Activated T-cell treated with anti-CD3 and anti-CD28 coated beads for 48 hours (primary cell): ENCODE results near the gene CD86.

Experiments
- DNase-seq: peaks from one replicate; pipeline ENCODE4 v3.0.0-alpha.2; 2020; ENCODE audit warnings: low read depth

The CD86 gene

GRCh38 chr3:122060040-122060698 lies 5.0 kb downstream of the CD86 start:
- DNase-seq = no peak

GRCh38 chr3:122063908-122064307 lies 8.7 kb downstream of the CD86 start:
- DNase-seq = no peak

- DNase-seq = no peak
Observed at GRCh38 chr3:122064326-122064725, 9.2 kb downstream of the CD86 start.

- no peak for DNase-seq
Observed at GRCh38 chr3:122066331-122067213, 11.4 kb downstream of the CD86 start.

GRCh38 chr3:122067214-122067550 lies 12.0 kb downstream of the CD86 start:
- no peak for DNase-seq

GRCh38 chr3:122067588-122068240 lies 12.6 kb downstream of the CD86 start:
- DNase-seq = no peak

- no peak for DNase-seq
Observed at GRCh38 chr3:122074621-122075265, 19.6 kb downstream of the CD86 start.

GRCh38 chr3:122076491-122077292 lies 21.5 kb downstream of the CD86 start:
- no peak for DNase-seq

- DNase-seq = no peak
Observed at GRCh38 chr3:122077293-122078234, 22.4 kb downstream of the CD86 start.

GRCh38 chr3:122078235-122078935 lies 23.2 kb downstream of the CD86 start:
- DNase-seq = no peak

GRCh38 chr3:122079524-122080206 lies 24.5 kb downstream of the CD86 start:
- DNase-seq = no peak

GRCh38 chr3:122080207-122080587 lies 25.0 kb downstream of the CD86 start:
- DNase-seq = no peak

GRCh38 chr3:122081543-122082247 lies 26.5 kb downstream of the CD86 start:
- DNase-seq = no peak

GRCh38 chr3:122082357-122082756 lies 27.2 kb downstream of the CD86 start:
- DNase-seq = no peak

GRCh38 chr3:122084799-122085198 lies 29.6 kb downstream of the CD86 start:
- no peak for DNase-seq

GRCh38 chr3:122085673-122086072 lies 30.5 kb downstream of the CD86 start:
- DNase-seq = no peak

GRCh38 chr3:122088531-122088930 lies 33.4 kb downstream of the CD86 start:
- no peak for DNase-seq

- no peak for DNase-seq
Observed at GRCh38 chr3:122091602-122092295, 36.6 kb downstream of the CD86 start.
